OCI-M2 (cell line): ENCODE results near the gene OR10P1.

Source experiments
- DNase-seq: peaks from one replicate; lab custom pipeline; 2025; ENCODE audit not compliant: unreplicated experiment; lab: John Stamatoyannopoulos, UW

The OR10P1 gene

DNA sequence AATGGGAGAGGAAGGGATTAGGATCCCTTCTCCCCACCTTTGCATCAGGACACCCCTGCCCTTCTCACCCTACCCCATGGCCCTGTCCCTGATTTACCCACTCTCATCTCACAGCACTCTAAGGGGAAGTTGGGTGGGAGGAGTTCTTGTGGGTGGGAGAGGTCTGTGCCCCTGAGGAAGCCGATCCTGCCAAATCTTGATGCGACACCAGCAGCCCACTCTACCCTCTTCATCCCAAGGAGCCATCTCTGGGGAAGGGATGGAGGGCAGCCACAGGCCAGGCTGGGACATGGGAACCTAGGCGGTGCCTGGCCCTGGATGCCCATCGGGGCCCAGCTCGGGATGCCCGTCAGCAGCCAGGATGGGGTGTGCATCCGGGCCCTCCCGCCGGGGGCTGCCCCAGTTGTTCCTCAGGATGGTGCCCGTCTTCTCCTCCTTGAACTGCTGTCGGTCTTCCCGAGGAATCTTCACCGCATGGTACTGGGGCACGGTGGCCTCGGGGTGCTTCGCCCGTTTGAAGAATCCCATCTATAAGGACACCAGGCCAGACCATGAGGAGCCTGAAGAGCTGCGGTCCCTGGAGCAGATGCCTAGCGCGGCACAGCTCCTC is 48.2 kb downstream of the OR10P1 start:
- DNase-seq, result no peak

DNA sequence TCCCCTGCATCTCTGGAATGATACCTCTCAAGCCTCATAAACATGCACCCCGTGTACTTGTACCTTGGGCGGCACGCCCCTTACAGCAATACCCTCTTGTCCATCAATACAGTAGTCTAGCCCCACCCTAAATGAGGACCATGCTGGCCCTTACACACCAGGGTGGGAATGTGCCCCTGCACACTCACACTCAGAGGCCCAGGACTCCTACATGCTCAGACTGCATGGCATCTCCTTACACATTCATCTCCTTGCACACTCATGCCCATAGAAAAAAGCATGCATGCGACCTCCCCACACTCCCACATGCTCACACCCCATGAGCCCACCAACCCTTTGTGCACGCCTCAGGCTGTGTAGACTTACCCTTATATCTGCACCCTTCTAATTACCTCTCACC is 49.0 kb downstream of the OR10P1 start:
- no peak for DNase-seq

DNA sequence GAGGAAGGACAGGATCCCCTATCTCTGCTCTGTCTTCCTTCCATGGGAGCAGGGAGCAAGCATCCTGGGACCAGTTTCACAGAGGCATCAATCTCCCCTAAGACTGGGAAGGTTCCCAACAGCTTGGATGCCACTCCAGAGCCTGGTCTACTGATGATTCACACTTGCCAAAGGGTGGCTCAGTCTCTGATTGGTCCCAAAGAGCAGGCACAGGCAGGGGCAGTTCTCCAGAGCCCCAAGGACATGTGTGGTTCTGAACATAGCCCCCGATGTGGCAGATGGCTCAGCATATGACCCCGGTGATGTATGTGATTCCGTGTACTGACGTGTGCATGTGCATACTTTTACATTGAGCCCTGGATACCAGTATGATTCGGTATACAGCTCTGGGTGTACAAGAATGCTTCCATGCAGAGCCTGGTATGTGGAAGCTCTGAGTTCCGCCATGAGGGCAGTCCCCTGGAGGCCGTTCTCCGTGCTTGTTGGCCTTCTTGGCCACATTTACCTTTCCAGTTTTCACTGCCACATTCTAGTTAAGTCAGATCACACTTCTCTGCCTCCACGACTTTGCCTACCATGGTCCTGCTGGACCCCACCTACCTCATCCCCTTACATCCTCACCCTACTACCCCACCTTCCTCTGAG is 49.8 kb downstream of the OR10P1 start:
- no peak for DNase-seq
